ENCODE results near the gene GUCY2C. TPM values are rescaled to one million over a fixed set of nuclear protein-coding genes. Genes with fewer than 3 reads are reported as not detected.
A peak's percentile ranks its signal among the peaks of the same experiment; 100 is the strongest.

Gene GUCY2C
- total RNA-seq, 1 experiment from 2014 or later: 1.9 TPM

DNA sequence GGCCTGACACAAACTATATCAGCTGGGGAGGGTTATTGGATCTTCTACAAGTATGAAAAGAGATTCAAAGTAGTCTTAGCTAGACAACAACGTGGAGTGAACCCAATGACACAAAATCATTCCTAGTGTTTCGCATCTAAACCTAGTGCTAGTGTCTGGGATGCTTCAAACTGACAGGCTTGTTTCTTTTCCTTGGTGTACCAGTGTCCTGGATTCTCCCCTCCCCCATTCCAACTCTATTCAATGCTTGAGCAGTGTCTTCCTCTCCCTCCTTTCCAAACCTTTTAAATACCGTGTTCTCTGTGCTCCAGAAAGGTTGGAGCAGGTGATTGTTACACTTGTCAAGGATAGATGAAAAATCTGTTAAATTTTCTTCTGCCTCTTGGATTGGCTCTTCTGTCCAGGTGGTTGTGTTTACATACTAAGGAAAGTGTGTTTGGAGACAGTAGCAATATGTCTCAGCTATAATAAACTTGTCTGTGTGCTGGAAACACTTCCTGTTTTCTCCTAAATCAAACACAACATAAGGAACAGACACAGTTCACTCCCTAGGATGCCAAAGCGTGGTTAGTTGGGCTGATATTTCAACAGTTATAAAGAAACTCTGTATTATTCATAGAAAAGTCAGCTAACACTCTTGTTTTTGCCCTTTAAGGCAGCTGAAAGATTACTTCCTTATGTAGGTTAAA is 14.4 kb upstream of the GUCY2C start:
- no peak for TF ChIP-seq CTCF (conservative IDR thresholded peaks at IDR 0.05)
- WGBS (ENCODE audit: extremely low coverage, insufficient read length, low lambda C conversion rate): no CpG with 5 or more reads among the region's 4 CpGs
- no peak overlapping the region for H2BK12ac ChIP-seq (ENCODE audit: insufficient read length, low read depth, low read length)
- no peaks in the 10 kb centered on the region for H3K9me3 ChIP-seq (ENCODE audit: control insufficient read depth, low read depth, low read length)
- no peak overlapping the region for H2BK20ac ChIP-seq (ENCODE audit: low read depth, low read length, poor library complexity, severe bottlenecking)
- H2BK120ac ChIP-seq (ENCODE audit: low read depth, low read length, poor library complexity, severe bottlenecking): no peak overlapping the region
- DNase-seq: no peak
- peak overlapping the region; percentile 76 for H3K27ac ChIP-seq (ENCODE audit: insufficient read length, low read depth, low read length)
- H3K23me2 ChIP-seq (ENCODE audit: insufficient read length, low read depth, low read length, poor library complexity, severe bottlenecking): peaks cover 3% of the 10 kb centered on the region
- H2AK5ac ChIP-seq (ENCODE audit: insufficient read length, low read length): no peak overlapping the region
- no peak overlapping the region for H3K23ac ChIP-seq (ENCODE audit: insufficient read length, low read depth, low read length)
- no peak overlapping the region for H3K18ac ChIP-seq (ENCODE audit: insufficient read length, low read depth, low read length)
- no peak overlapping the region for H3T11ph ChIP-seq (ENCODE audit: low read length)
- H3K4me1 Mint-ChIP-seq: peaks cover 65 to 87% of the 10 kb centered on the region in 2 experiments
- no peak overlapping the region for H3K14ac ChIP-seq (ENCODE audit: insufficient read depth, low read length)
- no peak overlapping the region for H4K5ac ChIP-seq (ENCODE audit: insufficient read length, low read depth, low read length)
- peak overlapping the region; percentile 97 to 99 for H3K4me3 Mint-ChIP-seq
- no peak overlapping the region for H2BK15ac ChIP-seq (ENCODE audit: low read depth, low read length)
- H3K27ac Mint-ChIP-seq: peak overlapping the region; percentile 41 to 86 (median 85); a peak in 6 of 7 replicates
- no peak overlapping the region for H3K56ac ChIP-seq (ENCODE audit: insufficient read length, low read depth, low read length)
- no peaks in the 10 kb centered on the region for H3K27me3 ChIP-seq (ENCODE audit: insufficient read depth, low read length)
- H3K9me3 Mint-ChIP-seq: peaks cover 4 to 13% of the 10 kb centered on the region in 2 experiments
- no peak overlapping the region for H3K4ac ChIP-seq (ENCODE audit: low read depth, low read length)
- peaks cover 2% of the 10 kb centered on the region; the same call in 1 of the 2 replicates for H3K27me3 Mint-ChIP-seq (ENCODE audit: low read depth)
- H4K20me1 ChIP-seq (ENCODE audit: control insufficient read depth, insufficient read depth, insufficient read length): no peaks in the 10 kb centered on the region
- H3K79me1 ChIP-seq (ENCODE audit: insufficient read depth, low read depth, low read length, poor library complexity, severe bottlenecking): no peaks in the 10 kb centered on the region
- H3K4me2 ChIP-seq (ENCODE audit: insufficient read depth, insufficient read length, low read length): peak overlapping the region; percentile 79
- no peak overlapping the region for H2AFZ ChIP-seq (ENCODE audit: low read length)
- no peak overlapping the region for H2BK5ac ChIP-seq (ENCODE audit: insufficient read length, low read length)
- H3K9ac ChIP-seq (ENCODE audit: extremely low read depth, insufficient read length, low read length): no peak overlapping the region
- peaks cover 14 to 45% (median 42%) of the 10 kb centered on the region in 3 experiments for H3K36me3 Mint-ChIP-seq (ENCODE audit: insufficient read depth in 1 of 3, low read depth in 3 of 3)
- peaks cover 3% of the 10 kb centered on the region; the same call in 1 of the 2 replicates for H3K79me2 ChIP-seq (ENCODE audit: insufficient read depth, low read length)
- H4K91ac ChIP-seq (ENCODE audit: insufficient read length, low read depth, low read length): no peak overlapping the region
- H4K8ac ChIP-seq (replicated peaks; ENCODE audit: insufficient read length, low read depth, low read length): no peak overlapping the region
- H3K4me1 ChIP-seq (ENCODE audit: insufficient read depth, low read length): peaks cover 17% of the 10 kb centered on the region

Data from H9 (cell line).